GM23248 (cell line): ENCODE data around the gene KIF22. TPM values are rescaled to one million over a fixed set of nuclear protein-coding genes. Genes with fewer than 3 reads are reported as not detected.

Experiments used
- DNase-seq: peaks from one replicate; pipeline ENCODE4 v3.0.0-alpha.2; 2015
- H2AFZ ChIP-seq: fragments of 200-600 bp; sonication (generic); 2 replicates; pipeline ENCODE4 v1.6.1; 2016; ENCODE audit warnings: antibody characterized with exemption
- H3F3A ChIP-seq: fragments of 200-600 bp; sonication (generic); 2 replicates; pipeline ENCODE4 v1.6.1; 2016; ENCODE audit warnings: mild to moderate bottlenecking, antibody characterized with exemption, mixed run types; ENCODE audit not compliant: insufficient read depth
- H3K27ac ChIP-seq: fragments of 200-600 bp; sonication (generic); 2 replicates; pipeline ENCODE4 v1.5.1; 2016; ENCODE audit warnings: mild to moderate bottlenecking
- H3K27me3 ChIP-seq: fragments of 200-600 bp; sonication (generic); replicated peaks from 2 replicates; pipeline ENCODE4 v1.6.1; 2016; ENCODE audit warnings: mild to moderate bottlenecking; ENCODE audit not compliant: insufficient read depth
- H3K36me3 ChIP-seq: fragments of 200-600 bp; sonication (generic); 2 replicates; pipeline ENCODE4 v1.6.1; 2016; ENCODE audit warnings: low read depth, mild to moderate bottlenecking
- H3K4me1 ChIP-seq: fragments of 200-600 bp; sonication (generic); 2 replicates; pipeline ENCODE4 v1.6.1; 2016; ENCODE audit warnings: mild to moderate bottlenecking; ENCODE audit not compliant: insufficient read depth
- H3K4me2 ChIP-seq: fragments of 200-600 bp; sonication (generic); one replicate; pipeline ENCODE4 v1.6.1; 2016; ENCODE audit warnings: mild to moderate bottlenecking; ENCODE audit not compliant: unreplicated experiment
- H3K4me3 ChIP-seq: fragments of 200-600 bp; sonication (generic); 2 replicates; pipeline ENCODE4 v1.5.1; 2016; ENCODE audit warnings: mild to moderate bottlenecking
- H3K79me2 ChIP-seq: fragments of 200-600 bp; sonication (generic); 2 replicates; pipeline ENCODE4 v1.6.1; 2016; ENCODE audit warnings: mild to moderate bottlenecking; ENCODE audit not compliant: insufficient read depth
- H3K9ac ChIP-seq: fragments of 200-600 bp; sonication (generic); 2 replicates; pipeline ENCODE4 v1.6.1; 2016; ENCODE audit warnings: mild to moderate bottlenecking
- H3K9me2 ChIP-seq: fragments of 200-600 bp; sonication (generic); 2 replicates; pipeline ENCODE4 v1.6.1; 2016; ENCODE audit warnings: mixed run types, mild to moderate bottlenecking, moderate library complexity; ENCODE audit not compliant: insufficient read depth
- H3K9me3 ChIP-seq: fragments of 200-600 bp; sonication (generic); one replicate; pipeline ENCODE4 v1.6.1; 2017; ENCODE audit warnings: low read depth
- H4K20me1 ChIP-seq: fragments of 200-600 bp; sonication (generic); 2 replicates; pipeline ENCODE4 v1.6.0; 2016; ENCODE audit not compliant: insufficient read depth
- EZH2 ChIP-seq: fragments of 200-600 bp; sonication (generic); IDR thresholded peaks from 2 replicates; pipeline ENCODE4 v1.6.1; 2018; ENCODE audit warnings: antibody characterized with exemption, mild to moderate bottlenecking; ENCODE audit not compliant: insufficient read depth, poor library complexity, severe bottlenecking
- EZH2phosphoT487 ChIP-seq: fragments of 200-600 bp; sonication (generic); IDR thresholded peaks from 2 replicates; pipeline ENCODE4 v1.6.1; 2018; ENCODE audit warnings: antibody characterized with exemption, moderate library complexity, mild to moderate bottlenecking, low read depth; ENCODE audit not compliant: insufficient read depth
- WGBS, 2 experiments: methylation state at CpG; one replicate each; pipeline ENCODE4 v1.1.6; 2015 to 2017; ENCODE audit warnings: low lambda C conversion rate in 2 of 2, low coverage in 1 of 2; ENCODE audit errors: missing lambda C conversion rate in 2 of 2; 5-methylcytosine and 5-hydroxymethylcytosine counted together
- in situ Hi-C: fragments of 300-500 bp; cut with MboI; formaldehyde crosslinking; loops from 2 replicates; pipeline ENCODE4 v1.15.0; 2020
- polyA plus RNA-seq: library from polyadenylated mRNA; unstranded; fragments of >200 nt; fragmentation: Nextera tagmentation; extraction: Ambion mirVana; gene quantifications from 2 replicates; pipeline ENCODE4 v1.2.1, GENCODE V29; 2016
- total RNA-seq: library from RNA; depleted of rRNA; stranded (reverse); fragments of >200 nt; shearing (Covaris generic); gene quantifications from 2 replicates; pipeline ENCODE4 v1.2.3, GENCODE V29; 2014

Gene KIF22
- total and polyA plus RNA-seq, 2 experiments from 2014 or later: 28.7 to 39.5 TPM

DNA sequence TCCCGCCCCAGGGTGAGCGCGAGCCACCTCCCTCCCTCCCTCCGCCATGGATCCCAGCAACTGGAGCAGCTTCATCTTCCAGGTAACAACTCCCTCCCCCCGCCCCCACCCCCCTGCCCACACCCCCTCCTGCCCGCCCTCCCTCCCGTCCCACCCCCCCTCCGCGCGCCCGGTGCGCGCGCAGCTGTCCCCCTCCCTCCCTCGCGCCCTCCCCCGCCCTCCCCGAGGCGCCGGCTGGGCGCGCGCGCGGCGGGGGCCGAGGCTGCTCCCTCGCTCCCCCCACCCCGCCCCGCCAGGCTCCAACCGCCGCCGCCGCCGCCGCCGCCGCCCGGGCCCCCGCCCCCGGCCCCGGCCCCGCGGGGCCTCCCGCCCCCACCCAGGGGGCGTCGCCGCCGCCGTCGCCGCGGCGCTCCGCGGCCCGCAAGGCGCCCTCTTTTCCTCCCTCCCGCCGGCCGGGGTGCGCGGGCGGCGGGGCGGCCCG lies 15.6 kb downstream of the KIF22 start, which contains the start of gene MAZ:
Gene MAZ, plus strand, starts transcription at position 431 of the 481 bp plus-strand sequence. CDS start 173 bp downstream, outside the sequence.
- H3K4me2 ChIP-seq: peak within 1 kb of the TSS; percentile 84
- H4K20me1 ChIP-seq: no peaks in the 10 kb centered on the region
- 2% methylated on average over 53 of the region's 67 CpGs; no CpG with 5 or more reads in 1 of the 2 experiments for WGBS, 2 experiments
- peak within 1 kb of the TSS; percentile 86 for H3K9ac ChIP-seq
- H3K9me3 ChIP-seq: no peaks in the 10 kb centered on the region
- H3K79me2 ChIP-seq: peaks cover 22% of the 10 kb centered on the region
- H3F3A ChIP-seq: peaks cover 35% of the 10 kb centered on the region
- H3K4me1 ChIP-seq: peaks cover 23% of the 10 kb centered on the region
- H3K4me3 ChIP-seq: peak within 1 kb of the TSS; percentile 80
- no peak within 1 kb of the TSS for H2AFZ ChIP-seq
- H3K27me3 ChIP-seq: no peaks in the 10 kb centered on the region
- no peaks in the 10 kb centered on the region for H3K36me3 ChIP-seq
- TF ChIP-seq EZH2phosphoT487 (no peak), EZH2 (no peak)
- H3K9me2 ChIP-seq: no peaks in the 10 kb centered on the region
- in situ Hi-C loops: no loop called here
- peak within 1 kb of the TSS; percentile 75 for H3K27ac ChIP-seq
- DNase-seq: no peak

DNA sequence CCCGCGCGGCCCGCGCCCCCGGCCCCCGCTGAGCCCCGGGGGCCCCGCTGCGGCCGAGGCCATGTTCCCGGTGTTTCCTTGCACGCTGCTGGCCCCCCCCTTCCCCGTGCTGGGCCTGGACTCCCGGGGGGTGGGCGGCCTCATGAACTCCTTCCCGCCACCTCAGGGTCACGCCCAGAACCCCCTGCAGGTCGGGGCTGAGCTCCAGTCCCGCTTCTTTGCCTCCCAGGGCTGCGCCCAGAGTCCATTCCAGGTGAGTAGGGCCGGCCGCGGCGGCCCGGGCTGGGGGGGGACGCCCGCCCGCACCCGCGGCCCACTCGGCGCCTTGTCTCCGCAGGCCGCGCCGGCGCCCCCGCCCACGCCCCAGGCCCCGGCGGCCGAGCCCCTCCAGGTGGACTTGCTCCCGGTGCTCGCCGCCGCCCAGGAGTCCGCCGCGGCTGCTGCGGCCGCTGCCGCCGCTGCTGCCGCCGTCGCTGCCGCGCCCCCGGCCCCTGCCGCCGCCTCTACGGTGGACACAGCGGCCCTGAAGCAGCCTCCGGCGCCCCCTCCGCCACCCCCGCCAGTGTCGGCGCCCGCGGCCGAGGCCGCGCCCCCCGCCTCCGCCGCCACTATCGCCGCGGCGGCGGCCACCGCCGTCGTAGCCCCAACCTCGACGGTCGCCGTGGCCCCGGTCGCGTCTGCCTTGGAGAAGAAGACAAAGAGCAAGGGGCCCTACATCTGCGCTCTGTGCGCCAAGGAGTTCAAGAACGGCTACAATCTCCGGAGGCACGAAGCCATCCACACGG lies 16.3 kb downstream of the KIF22 start:
- Histone ChIP-seq H3K9me3 (no peaks in the 10 kb centered on the region), H3K27me3 (no peaks in the 10 kb centered on the region), H3K9me2 (no peaks in the 10 kb centered on the region), H3K36me3 (no peaks in the 10 kb centered on the region), H4K20me1 (no peaks in the 10 kb centered on the region), H3K79me2 (peaks cover 22% of the 10 kb centered on the region), H3K27ac (peak overlapping the region; percentile 75), H2AFZ (no peak overlapping the region), H3K4me1 (peaks cover 27% of the 10 kb centered on the region), H3K4me2 (peak overlapping the region; percentile 84), H3K9ac (peak overlapping the region; percentile 86), H3F3A (peaks cover 35% of the 10 kb centered on the region), H3K4me3 (peak overlapping the region; percentile 80)
- WGBS, 2 experiments: 0% methylated on average over 11 to 48 of the region's 99 CpGs
- TF ChIP-seq EZH2phosphoT487 (no peak), EZH2 (no peak)
- in situ Hi-C loops: no loop called here
- peak; percentile 57 for DNase-seq

DNA sequence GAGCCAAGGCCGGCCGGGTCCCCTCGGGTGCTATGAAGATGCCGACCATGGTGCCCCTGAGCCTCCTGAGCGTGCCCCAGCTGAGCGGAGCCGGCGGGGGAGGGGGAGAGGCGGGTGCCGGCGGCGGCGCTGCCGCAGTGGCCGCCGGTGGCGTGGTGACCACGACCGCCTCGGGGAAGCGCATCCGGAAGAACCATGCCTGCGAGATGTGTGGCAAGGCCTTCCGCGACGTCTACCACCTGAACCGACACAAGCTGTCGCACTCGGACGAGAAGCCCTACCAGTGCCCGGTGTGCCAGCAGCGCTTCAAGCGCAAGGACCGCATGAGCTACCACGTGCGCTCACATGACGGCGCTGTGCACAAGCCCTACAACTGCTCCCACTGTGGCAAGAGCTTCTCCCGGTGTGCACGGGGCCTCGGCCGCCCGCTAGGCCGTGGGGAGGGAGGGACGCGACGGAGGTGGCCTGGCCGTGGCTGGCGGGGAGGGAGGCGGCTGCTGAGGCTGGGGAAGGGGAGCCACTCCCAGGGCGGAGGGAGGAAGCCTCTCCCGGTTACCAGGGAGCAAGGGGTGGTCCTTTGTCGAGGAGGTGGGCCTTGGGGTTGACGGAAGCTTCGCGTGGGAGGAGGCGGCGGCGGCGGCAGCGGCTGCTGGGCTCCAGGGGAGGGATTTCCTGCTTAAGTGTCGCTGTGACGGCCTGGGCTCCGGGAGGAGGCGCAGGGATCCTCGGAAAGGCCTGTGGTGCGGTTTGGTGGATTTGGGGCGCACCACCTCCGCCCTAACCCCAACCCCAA lies 17.1 kb downstream of the KIF22 start:
- peak overlapping the region; percentile 80 for H3K4me3 ChIP-seq
- H3K27me3 ChIP-seq: no peaks in the 10 kb centered on the region
- no peak for TF ChIP-seq EZH2
- no peak for TF ChIP-seq EZH2phosphoT487
- peaks cover 35% of the 10 kb centered on the region for H3F3A ChIP-seq
- no peaks in the 10 kb centered on the region for H3K9me3 ChIP-seq
- no peaks in the 10 kb centered on the region for H3K9me2 ChIP-seq
- 1 to 2% methylated on average over 37 to 63 of the region's 69 CpGs for WGBS, 2 experiments
- in situ Hi-C loops: no loop called here
- H3K79me2 ChIP-seq: peaks cover 22% of the 10 kb centered on the region
- peak overlapping the region; percentile 84 for H3K4me2 ChIP-seq
- H3K27ac ChIP-seq: peak overlapping the region; percentile 68
- H3K36me3 ChIP-seq: no peaks in the 10 kb centered on the region
- H3K4me1 ChIP-seq: peaks cover 27% of the 10 kb centered on the region
- peak overlapping the region; percentile 86 for H3K9ac ChIP-seq
- DNase-seq: peak; percentile 96
- H4K20me1 ChIP-seq: no peaks in the 10 kb centered on the region
- H2AFZ ChIP-seq: no peak overlapping the region

DNA sequence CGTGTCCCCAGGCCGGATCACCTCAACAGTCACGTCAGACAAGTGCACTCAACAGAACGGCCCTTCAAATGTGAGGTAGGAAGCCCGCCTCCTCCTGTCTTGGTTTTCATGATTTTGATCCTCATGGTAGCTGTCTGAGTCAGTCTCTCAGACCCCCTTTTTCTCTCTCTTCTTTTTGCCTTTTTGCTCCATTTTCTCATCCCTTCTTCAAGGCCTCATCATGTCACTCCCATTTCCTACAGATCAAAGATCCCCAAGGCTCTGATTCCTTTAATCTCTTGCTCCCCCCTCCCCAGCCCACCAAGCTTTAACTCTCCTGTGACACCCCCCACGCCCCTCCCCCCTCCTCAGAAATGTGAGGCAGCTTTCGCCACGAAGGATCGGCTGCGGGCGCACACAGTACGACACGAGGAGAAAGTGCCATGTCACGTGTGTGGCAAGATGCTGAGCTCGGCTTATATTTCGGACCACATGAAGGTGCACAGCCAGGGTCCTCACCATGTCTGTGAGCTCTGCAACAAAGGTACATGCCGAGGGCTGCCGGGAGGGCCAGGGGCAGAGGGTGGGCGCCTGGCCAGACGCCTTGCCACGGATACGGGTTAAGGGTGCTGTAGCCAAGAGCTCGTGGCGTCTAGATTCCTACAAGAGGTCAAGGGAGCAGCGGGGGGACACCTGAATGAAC lies 17.8 kb downstream of the KIF22 start:
- in situ Hi-C loops: no loop called here
- no peak overlapping the region for H2AFZ ChIP-seq

More for the DNA sequence above, 17.8 kb downstream of the KIF22 start:
- Histone ChIP-seq H3K27me3 (no peaks in the 10 kb centered on the region), H3K9me3 (no peaks in the 10 kb centered on the region), H3K4me3 (peak overlapping the region; percentile 80), H3K79me2 (peaks cover 22% of the 10 kb centered on the region), H4K20me1 (no peaks in the 10 kb centered on the region), H3K36me3 (no peaks in the 10 kb centered on the region), H3K9ac (peak overlapping the region; percentile 86), H3K4me2 (peak overlapping the region; percentile 84), H3F3A (peaks cover 32% of the 10 kb centered on the region), H3K9me2 (no peaks in the 10 kb centered on the region), H3K27ac (peak overlapping the region; percentile 68), H3K4me1 (peaks cover 27% of the 10 kb centered on the region)
- WGBS, 2 experiments: 27 to 35% methylated on average over 23 to 25 of the region's 25 CpGs
- DNase-seq: no peak
- TF ChIP-seq EZH2phosphoT487: no peak
- no peak for TF ChIP-seq EZH2
